HG02840 (cell line): ENCODE data around the gene CAMP.
"Not testable (repeated sequence)": the region's sequence is repeated elsewhere in the genome, so short reads cannot be mapped to it uniquely, and the experiment has no call there.

Experiments
- ATAC-seq: cut with Tn5 transposase; IDR thresholded peaks from one replicate; pipeline ENCODE4 v1.9.1; 2021; ENCODE audit warnings: mild to moderate bottlenecking, moderate library complexity, moderate number of reproducible peaks; ENCODE audit not compliant: unreplicated experiment, low FRiP score

The CAMP gene

GRCh38 chr3:48211776-48212175, 11.5 kb upstream of the CAMP start:
- ATAC-seq, result not testable (repeated sequence)

- ATAC-seq, result no peak
These were observed 9.1 kb upstream of the CAMP start for GRCh38 chr3:48214225-48214624.

GRCh38 chr3:48215019-48215418, 8.3 kb upstream of the CAMP start:
- ATAC-seq, result no peak

GRCh38 chr3:48215466-48215865, 7.8 kb upstream of the CAMP start:
- no peak for ATAC-seq

- no peak for ATAC-seq
These were observed 7.4 kb upstream of the CAMP start for GRCh38 chr3:48215876-48216275.

- ATAC-seq, result no peak
These were observed 5.8 kb upstream of the CAMP start for GRCh38 chr3:48217449-48217848.

GRCh38 chr3:48218537-48218936, 4.8 kb upstream of the CAMP start:
- ATAC-seq, result no peak

GRCh38 chr3:48219543-48219942, 3.8 kb upstream of the CAMP start:
- no peak for ATAC-seq

GRCh38 chr3:48220746-48221145, 2.5 kb upstream of the CAMP start:
- ATAC-seq, result no peak

- no peak for ATAC-seq
These were observed 2.3 kb downstream of the CAMP start for GRCh38 chr3:48225587-48225986.

GRCh38 chr3:48226939-48227338, 3.6 kb downstream of the CAMP start:
- no peak for ATAC-seq

- no peak for ATAC-seq
These were observed 8.9 kb downstream of the CAMP start for GRCh38 chr3:48232232-48232631.

- ATAC-seq, result no peak
These were observed 9.4 kb downstream of the CAMP start for GRCh38 chr3:48232734-48233133.

GRCh38 chr3:48233542-48233941, 10.2 kb downstream of the CAMP start:
- no peak for ATAC-seq

GRCh38 chr3:48236531-48236930, 13.2 kb downstream of the CAMP start:
- no peak for ATAC-seq

GRCh38 chr3:48238531-48239085, 15.3 kb downstream of the CAMP start:
- no peak for ATAC-seq

- no peak for ATAC-seq
These were observed 17.0 kb downstream of the CAMP start for GRCh38 chr3:48240000-48240963.

- ATAC-seq, result no peak
These were observed 18.6 kb downstream of the CAMP start for GRCh38 chr3:48241796-48242455.

GRCh38 chr3:48243886-48244285, 20.6 kb downstream of the CAMP start:
- ATAC-seq, result no peak

GRCh38 chr3:48244461-48244860, 21.2 kb downstream of the CAMP start:
- ATAC-seq, result no peak

- no peak for ATAC-seq
These were observed 21.8 kb downstream of the CAMP start for GRCh38 chr3:48245136-48245535.
